22Rv1 (cell line): Measurements from ENCODE around the gene SNAPC1.

Experiments
- ZFX ChIP-seq: fragments of 450-650 bp; IDR thresholded peaks from 2 replicates; pipeline ENCODE4 v1.6.1; 2017; ENCODE audit warnings: antibody characterized with exemption, borderline replicate concordance
- TF ChIP-seq, protein P1 (sequence below): fragments of 450-650 bp; IDR thresholded peaks from 2 replicates; pipeline ENCODE4 v1.5.1; 2017; ENCODE audit warnings: mild to moderate bottlenecking

DNA sequence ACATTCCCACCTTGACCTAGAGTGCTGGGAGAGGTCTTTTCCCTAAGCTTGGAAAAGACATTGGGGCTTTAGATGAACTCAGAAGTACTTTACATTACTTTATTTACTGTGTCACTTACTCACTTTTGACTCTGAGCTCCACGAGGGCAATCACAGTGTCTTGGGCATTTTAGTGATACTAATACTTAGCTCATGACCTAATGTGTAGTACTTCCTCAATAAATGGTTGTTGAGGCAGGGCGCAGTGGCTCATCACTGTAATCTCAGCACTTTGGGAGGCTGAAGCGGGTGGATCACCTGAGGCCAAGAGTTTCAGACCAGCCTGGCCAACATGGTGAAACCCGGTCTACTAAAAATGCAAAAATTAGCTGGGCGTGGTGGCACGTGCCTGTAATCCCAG is 19.8 kb upstream of the SNAPC1 start:
- TF ChIP-seq, protein P1, sequence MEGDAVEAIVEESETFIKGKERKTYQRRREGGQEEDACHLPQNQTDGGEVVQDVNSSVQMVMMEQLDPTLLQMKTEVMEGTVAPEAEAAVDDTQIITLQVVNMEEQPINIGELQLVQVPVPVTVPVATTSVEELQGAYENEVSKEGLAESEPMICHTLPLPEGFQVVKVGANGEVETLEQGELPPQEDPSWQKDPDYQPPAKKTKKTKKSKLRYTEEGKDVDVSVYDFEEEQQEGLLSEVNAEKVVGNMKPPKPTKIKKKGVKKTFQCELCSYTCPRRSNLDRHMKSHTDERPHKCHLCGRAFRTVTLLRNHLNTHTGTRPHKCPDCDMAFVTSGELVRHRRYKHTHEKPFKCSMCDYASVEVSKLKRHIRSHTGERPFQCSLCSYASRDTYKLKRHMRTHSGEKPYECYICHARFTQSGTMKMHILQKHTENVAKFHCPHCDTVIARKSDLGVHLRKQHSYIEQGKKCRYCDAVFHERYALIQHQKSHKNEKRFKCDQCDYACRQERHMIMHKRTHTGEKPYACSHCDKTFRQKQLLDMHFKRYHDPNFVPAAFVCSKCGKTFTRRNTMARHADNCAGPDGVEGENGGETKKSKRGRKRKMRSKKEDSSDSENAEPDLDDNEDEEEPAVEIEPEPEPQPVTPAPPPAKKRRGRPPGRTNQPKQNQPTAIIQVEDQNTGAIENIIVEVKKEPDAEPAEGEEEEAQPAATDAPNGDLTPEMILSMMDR: no peak
- TF ChIP-seq ZFX: no peak
